Dermis lymphatic vessel endothelial cell (primary cell): ENCODE measurements around the gene DPP3. TPM values are rescaled to one million over a fixed set of nuclear protein-coding genes. Genes with fewer than 3 reads are reported as not detected.

Source experiments
- total RNA-seq: library from RNA; depleted of rRNA; stranded (reverse); fragments of >200 nt; gene quantifications from 2 replicates; pipeline ENCODE4 v1.2.1, GENCODE V29; 2014

Gene DPP3, protein sequence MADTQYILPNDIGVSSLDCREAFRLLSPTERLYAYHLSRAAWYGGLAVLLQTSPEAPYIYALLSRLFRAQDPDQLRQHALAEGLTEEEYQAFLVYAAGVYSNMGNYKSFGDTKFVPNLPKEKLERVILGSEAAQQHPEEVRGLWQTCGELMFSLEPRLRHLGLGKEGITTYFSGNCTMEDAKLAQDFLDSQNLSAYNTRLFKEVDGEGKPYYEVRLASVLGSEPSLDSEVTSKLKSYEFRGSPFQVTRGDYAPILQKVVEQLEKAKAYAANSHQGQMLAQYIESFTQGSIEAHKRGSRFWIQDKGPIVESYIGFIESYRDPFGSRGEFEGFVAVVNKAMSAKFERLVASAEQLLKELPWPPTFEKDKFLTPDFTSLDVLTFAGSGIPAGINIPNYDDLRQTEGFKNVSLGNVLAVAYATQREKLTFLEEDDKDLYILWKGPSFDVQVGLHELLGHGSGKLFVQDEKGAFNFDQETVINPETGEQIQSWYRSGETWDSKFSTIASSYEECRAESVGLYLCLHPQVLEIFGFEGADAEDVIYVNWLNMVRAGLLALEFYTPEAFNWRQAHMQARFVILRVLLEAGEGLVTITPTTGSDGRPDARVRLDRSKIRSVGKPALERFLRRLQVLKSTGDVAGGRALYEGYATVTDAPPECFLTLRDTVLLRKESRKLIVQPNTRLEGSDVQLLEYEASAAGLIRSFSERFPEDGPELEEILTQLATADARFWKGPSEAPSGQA
- total RNA-seq: 36.2 and 42.4 TPM in 2 replicates

DNA sequence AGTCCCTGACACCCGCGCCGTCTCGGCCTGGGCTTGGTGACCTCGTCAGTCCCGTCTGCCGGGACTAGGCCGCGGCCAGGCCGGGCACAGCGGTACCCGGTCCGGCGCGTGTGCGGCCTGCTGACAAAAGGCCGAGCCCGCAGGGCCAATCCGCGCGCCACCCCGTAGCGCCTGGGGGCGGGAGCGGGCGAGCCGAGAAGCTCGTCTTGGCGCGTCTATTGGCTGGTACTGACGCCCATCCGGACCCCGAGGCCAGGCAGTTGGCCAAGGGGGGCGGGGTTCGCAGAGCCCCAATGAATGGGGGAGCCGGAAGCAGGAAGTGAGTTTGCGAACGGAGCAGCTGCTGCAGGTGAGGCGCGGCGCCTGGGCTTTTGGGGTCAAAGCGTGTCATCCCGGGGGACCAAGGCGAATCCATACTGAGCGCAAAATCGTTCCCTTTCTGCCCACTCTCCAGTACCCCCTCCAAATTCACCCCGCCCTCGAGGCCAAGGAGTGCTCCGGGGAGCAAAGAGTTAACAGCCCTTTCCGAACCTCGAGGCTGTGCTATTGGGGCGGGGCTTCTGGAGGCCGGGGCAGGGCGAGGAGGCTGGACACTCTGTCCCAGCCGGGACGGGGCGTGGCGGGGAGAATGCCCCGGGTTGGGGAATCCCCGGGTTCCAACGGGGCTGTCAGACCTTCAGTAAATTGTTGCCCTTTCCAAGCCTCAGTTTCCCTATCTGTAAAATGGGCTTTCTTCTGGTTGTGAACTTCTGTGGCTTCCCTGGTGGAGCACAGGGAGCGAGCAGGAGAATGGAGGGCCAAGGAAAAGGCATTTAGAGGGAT, at the start of gene DPP3:
TSS of gene DPP3 (plus strand) at position 318 of the 822 bp plus-strand sequence. CDS start 1,767 bp downstream, outside the sequence.

GRCh38 chr11:66438504-66439466, 41.4 kb upstream of the DPP3 start, which contains the start of gene MRPL11:
Gene MRPL11, minus strand, starts transcription at chr11:66438848. Its CDS starts 94 bp downstream, at chr11:66438754.

DNA sequence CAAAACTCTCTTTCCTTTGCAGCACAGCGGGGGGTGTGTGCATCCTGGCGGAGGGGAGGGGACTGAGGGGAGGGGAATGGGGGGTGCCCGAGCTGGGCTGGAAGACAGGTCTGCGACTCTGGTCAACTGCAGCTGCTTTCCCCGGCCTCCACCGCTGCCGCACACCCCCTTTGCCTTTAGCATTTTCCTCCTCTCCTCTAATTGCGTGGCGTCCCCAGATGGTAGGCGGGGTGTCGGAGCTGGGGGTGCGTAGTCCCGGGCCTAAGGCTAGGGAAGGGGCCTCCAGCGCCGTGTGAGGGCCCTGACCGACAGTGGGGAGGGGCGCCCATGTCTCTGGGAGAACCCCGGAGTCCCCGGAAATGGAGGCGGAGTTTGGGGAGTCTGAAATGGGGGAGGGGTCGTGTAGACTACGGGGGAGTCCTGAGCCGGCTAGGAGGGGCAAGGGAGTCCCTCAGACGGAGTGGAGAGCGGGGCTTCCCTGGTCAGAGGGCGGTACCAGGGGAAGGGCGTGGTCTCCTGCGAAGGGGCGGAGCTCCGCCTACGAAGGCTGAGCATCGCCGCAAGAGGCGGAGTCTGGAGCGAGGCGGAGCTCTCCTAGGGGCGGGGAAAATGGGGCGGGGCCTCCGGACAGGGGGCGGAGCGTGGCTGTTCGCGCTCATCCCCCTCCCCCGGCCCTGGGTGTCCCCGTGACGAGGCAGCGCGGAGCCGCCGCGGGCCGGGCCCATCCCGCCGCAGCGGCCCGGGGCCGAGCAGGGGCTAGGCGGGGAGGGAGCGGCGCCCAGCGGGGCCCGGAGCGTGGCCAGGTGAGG, 13.8 kb upstream of the DPP3 start, which contains the start of gene PELI3:
TSS of gene PELI3 (plus strand) at position 681 of the 809 bp plus-strand sequence. CDS start 1,224 bp downstream, outside the sequence.

DNA sequence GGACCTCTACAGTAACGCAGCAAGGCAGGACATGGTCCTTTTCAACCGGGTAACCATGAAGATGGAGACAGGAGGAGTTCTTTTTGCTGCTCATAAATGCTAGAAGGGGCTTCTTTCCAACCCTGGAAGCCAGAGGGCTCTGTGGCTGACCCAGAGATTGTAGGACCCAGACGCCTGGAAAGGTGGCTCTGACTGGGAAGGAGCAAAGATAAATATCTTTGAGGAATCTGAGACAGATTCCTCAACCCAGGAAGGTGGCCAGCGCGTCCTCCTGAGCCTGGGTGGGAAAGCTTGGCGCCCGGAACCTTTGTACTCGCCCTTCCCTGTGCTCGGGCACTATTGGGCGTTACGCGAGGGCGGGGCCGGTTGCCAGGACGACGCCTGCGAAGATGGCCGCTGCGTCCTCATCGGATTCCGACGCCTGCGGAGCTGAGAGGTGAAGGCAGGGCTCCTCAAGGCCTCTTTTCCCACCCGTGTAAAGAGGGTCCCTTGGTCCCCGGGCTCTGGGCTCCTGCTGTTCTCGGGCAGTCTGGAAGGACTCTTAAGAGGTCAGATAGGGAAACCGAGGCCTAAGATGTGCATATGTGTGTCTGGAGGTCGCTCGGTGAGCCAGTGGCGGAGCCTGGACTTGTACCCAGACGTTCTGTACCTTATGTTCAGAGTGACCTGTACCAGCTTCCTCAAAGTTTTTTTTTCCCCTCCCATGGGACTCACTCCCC, 30.2 kb downstream of the DPP3 start, which contains the start of gene BBS1:
TSS of gene BBS1 (plus strand) at position 365 of the 719 bp plus-strand sequence. CDS start at position 390, 25 bp downstream.

GRCh38 chr11:66545701-66546367, 65.6 kb downstream of the DPP3 start, which contains the start of gene ZDHHC24:
Gene ZDHHC24, minus strand, starts transcription at chr11:66546048. Its CDS starts 45 bp downstream, at chr11:66546003.

GRCh38 chr11:66546368-66546965, 66.2 kb downstream of the DPP3 start, which contains the start of gene ACTN3:
Gene ACTN3, plus strand, starts transcription at chr11:66546903. Its CDS starts 35 bp downstream, at chr11:66546938.

Other genes with a start within 250 kb of the DPP3 start
- gene KLC2, start 222.7 kb upstream of the DPP3 start, total RNA-seq: 6.3 and 8.3 TPM in 2 replicates
- gene RAB1B, start 211.8 kb upstream of the DPP3 start, total RNA-seq: 62.6 and 66.1 TPM in 2 replicates
- gene CNIH2, start 202.3 kb upstream of the DPP3 start, total RNA-seq: 0.09 TPM in 1 of 2 replicates, not detected in the other
- 82.2 and 124 TPM in 2 replicates for gene YIF1A, start 191.3 kb upstream of the DPP3 start, total RNA-seq
- not detected in 2 replicates for gene TMEM151A, start 188.5 kb upstream of the DPP3 start, total RNA-seq
- gene CD248, start 163.4 kb upstream of the DPP3 start, total RNA-seq: 0.09 and 0.43 TPM in 2 replicates
- gene RIN1, start 144.0 kb upstream of the DPP3 start, total RNA-seq: 4.3 and 5.6 TPM in 2 replicates
- gene BRMS1, start 135.3 kb upstream of the DPP3 start, total RNA-seq: 52.0 and 57.8 TPM in 2 replicates
- 15.8 and 23.2 TPM in 2 replicates for gene B4GAT1, start 132.8 kb upstream of the DPP3 start, total RNA-seq
- gene SLC29A2, start 108.7 kb upstream of the DPP3 start, total RNA-seq: 0.26 and 0.76 TPM in 2 replicates
- not detected in 2 replicates for gene NPAS4, start 59.4 kb upstream of the DPP3 start, total RNA-seq
- gene MRPL11, start 41.6 kb upstream of the DPP3 start, total RNA-seq: 31.5 and 35.2 TPM in 2 replicates
- 4.4 TPM in 2 replicates for gene PELI3, start 13.5 kb upstream of the DPP3 start, total RNA-seq
- gene BBS1, start 30.2 kb downstream of the DPP3 start, total RNA-seq: 15.0 and 20.4 TPM in 2 replicates
- gene ZDHHC24, start 65.6 kb downstream of the DPP3 start, total RNA-seq: 12.9 and 14.8 TPM in 2 replicates
- not detected in 2 replicates for gene ACTN3, start 66.5 kb downstream of the DPP3 start, total RNA-seq
- gene CTSF, start 88.2 kb downstream of the DPP3 start, total RNA-seq: 39.6 and 44.7 TPM in 2 replicates
- 0.11 and 0.17 TPM in 2 replicates for gene CCDC87, start 112.6 kb downstream of the DPP3 start, total RNA-seq
- gene CCS, start 112.8 kb downstream of the DPP3 start, total RNA-seq: 28.3 and 29.9 TPM in 2 replicates
- 16.5 and 18.7 TPM in 2 replicates for gene RBM14, start 136.2 kb downstream of the DPP3 start, total RNA-seq
- 132 and 183 TPM in 2 replicates for gene RBM4, start 158.3 kb downstream of the DPP3 start, total RNA-seq
- gene RBM4B, start 197.5 kb downstream of the DPP3 start, total RNA-seq: 20.6 and 26.5 TPM in 2 replicates
- 12.6 TPM in 2 replicates for gene SPTBN2, start 248.8 kb downstream of the DPP3 start, total RNA-seq